NCI-H2196 (cell line): ENCODE data around the gene S100A7A.
"Not testable (repeated sequence)": the region's sequence is repeated elsewhere in the genome, so short reads cannot be mapped to it uniquely, and the experiment has no call there.

Experiments
- DNase-seq: peaks from one replicate; lab custom pipeline; 2025; ENCODE audit not compliant: unreplicated experiment; lab: John Stamatoyannopoulos, UW

The S100A7A gene

DNA sequence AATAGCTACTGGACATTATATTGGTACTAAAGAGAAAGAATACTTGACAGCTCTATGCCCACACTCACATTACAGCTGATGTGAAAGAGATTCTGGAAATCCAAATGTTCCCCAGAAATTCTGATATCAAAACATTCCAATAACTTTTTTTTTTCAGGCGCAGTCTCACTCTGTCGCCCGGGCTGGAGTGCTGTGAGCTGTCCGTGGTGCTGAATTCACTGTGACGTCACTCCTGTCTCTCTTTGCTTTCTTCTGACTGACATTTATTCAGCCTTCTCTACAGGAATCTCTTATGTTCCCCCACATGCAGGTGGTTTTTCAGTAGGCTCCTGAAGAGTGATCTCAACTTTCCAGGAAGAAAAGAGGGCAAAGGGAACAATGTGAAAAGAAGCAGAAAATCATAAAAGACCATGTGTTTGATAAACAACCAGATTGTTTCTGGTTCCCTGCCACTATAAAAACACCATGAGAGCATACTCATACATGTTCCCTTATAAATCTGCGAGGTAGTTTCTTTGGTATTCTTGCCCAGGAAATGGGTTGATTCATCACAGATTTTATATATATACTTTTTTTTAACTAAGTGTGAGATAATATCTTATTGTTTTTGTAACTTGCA, 6.2 kb downstream of the S100A7A start:
- DNase-seq: no peak

DNA sequence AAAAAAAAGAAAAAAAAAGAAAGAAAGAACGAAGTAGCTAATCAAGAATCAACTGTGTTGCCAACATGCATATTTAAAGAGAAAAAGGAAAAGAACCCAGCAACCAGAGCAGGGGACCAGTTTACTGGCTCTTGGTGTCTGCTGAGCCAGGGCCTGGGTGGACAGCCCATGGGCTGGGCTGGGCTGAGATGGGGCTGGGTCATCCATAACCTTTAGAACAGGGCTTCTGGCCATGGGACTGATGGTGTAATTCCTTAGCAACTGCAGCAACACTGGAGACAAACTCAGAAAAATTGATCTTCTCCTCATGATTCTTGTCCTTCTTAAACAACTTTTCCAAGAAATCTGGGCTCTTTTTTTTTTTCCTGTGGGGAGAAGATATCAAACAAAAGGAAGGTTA, 10.5 kb downstream of the S100A7A start:
- no peak for DNase-seq

DNA sequence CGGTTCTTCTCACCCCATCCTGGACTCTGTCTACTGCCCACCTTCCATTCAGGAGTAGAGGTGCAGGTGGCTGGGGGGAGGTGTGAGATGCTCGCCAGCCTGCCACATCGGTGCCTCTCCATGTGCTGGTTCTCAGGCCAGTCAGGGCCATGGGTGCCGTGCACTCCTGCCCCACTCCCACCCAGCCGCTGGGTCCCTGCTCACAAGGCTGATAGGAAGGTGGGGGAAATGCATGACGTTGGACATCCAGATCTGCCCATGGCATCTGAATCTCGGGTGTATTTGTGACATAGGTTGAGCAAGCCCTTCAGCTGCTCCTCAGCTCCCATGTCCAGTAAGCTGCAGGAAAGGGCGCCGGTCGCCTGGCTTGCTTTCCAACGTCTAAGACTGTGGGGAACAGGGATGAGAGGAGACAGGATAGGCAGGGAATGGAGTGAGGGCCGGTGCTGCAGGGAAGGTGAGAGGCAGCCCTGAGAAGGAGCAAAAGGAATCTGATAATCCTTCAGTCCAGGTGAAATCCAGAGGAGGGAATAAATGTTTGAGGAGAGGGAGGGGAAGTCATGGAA, 11.8 kb downstream of the S100A7A start:
- DNase-seq: no peak

DNA sequence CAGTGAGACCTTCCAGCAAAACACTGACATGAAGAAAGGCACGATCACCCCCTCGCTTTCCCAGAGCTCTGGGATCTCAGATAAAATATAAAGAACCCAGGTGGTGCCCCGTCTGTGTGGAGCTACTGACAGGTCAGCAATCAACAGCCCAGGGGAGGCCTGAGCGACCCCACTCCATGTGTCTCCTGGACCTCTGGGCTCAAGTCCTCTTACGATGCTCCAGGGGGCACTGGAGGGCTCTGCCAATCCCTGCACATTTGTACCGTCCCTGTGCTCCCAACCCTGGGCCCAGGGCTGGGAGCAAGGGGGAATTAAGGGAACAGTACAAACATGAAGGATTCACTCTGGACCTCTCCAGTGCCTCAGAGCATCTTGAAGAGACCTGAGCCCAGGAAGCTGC, 12.5 kb downstream of the S100A7A start:
- no peak for DNase-seq

DNA sequence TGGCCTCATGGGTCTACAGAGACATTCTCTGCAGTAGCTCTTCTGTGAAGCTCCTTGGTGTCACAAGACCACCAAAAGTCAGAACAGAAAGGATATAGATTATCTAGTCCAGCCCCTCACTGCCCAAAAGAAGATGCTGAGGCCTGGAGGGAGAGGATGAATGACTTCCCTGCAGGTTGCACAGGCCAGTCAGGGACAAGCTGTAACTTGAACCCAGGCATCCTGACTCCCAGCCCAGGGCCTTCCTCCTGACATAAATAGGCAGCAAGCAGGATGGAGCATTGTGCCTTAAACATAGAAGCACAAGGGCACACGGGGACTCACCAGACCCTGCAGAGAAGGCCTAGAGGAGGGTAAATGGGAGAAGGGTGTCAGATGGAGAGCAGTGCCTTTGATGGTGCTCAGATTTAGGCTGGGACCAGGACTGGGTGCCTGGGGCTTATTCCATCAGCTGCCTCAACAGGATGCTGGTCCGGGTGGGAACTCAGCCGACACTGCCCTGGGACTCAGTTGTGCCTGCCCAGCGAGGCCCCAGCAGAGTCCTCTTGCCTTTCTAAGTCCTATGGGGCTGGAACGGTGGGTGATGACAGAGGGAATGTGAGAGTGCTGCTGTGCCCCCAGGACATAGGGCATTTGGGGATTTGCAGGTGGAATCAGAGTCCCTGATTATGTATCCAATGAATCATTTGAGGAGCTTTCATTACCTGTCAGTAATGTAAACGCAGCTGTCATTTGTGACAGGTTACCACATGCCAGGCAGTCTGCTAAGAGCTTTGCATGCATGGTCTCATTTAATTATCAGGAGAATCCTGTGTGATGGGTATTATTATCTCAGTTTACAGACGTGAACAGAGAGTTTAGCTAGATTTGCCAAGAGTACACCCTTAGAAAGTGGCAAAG, 13.2 kb downstream of the S100A7A start:
- peak; percentile 20 for DNase-seq

DNA sequence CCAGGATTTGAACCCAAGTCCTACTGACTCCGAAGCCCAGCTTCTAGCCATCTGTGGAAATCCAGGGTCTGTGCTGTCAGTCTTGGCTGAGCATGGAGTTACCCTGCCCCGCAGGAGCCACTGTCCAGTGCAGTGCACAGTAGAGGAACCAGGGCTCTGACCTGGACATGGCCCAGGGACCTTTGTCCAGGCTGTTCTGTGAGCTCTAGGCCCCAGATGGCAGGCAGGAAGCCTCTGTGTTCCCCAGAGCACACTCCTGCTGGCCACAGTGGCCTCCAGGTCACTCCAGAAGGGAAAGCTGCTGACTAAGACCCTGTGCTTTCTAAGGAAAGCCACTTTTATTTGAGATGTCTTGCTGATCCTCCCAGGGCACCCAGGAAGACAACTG, 13.8 kb downstream of the S100A7A start:
- DNase-seq: no peak

DNA sequence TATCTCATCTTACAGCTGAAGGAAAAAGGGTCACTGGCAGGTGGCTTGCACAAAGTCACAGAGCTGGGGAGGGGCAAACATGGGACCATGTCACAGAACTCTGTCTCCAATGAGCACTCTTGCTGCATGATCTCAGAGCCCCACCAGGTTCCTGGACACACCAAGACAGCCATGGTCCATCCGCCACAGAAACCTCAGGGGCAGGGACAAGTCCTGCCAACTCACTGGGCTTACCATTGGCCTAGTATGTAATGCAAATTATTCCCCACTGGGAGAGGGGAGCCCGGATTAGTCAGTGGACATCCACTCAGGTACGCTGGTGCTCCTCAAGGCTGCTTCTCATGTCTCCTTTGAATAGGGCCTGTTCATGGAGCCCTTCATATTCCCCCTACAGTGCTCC, 14.2 kb downstream of the S100A7A start:
- no peak for DNase-seq

DNA sequence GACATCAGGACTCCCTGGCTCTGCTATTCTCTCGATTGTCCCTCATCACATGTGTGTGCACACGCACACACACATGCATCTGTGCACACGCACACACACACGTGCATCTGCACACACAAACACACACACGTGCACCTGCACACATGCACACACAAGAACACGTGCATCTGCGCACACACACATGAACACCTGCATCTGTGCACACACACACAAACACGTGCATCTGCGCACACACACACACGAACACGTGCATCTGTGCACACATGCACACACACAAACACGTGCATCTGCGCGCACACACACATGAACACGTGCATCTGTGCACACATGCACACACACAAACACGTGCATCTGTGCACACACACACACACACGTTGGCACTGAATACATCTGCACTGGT, 14.7 kb downstream of the S100A7A start:
- no peak for DNase-seq

DNA sequence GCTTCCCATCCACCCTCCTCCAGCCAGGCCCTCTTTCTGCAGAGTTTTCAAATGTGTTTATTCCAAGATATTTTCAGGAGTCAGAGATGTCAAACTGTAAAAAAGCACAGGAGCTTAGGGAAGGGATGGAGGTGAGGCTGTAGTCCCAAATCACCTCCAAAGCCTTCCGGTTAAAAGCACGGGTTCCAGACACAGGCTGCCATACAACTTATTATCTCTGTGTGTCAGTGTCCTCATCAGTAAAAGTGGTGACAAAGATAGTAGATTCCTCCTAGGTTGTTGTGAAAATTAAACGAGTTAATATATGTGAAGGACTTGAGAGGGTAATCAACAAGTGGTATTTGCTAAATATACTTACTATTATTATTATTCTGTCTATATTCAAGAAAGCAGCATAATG, 15.1 kb downstream of the S100A7A start:
- no peak for DNase-seq

DNA sequence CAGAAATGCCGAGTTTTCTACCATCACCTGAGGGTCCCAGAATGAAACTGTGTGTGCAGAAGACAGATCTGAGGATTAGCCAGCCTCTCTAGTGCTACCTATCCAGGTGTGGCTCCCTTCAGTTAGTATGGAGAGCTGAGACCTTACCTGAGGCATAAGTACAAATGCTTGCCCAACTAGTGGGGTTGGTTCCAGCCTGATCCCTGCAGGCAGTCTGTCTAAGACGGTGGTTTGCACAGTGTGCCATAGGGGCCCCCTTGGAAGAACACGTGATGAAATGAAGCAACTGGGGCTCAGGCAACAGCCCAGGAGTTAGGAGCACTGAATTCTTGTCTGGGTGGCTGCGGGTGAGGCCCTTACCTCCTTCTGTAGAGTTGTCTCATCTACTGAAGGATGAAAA, 15.6 kb downstream of the S100A7A start:
- DNase-seq: no peak

DNA sequence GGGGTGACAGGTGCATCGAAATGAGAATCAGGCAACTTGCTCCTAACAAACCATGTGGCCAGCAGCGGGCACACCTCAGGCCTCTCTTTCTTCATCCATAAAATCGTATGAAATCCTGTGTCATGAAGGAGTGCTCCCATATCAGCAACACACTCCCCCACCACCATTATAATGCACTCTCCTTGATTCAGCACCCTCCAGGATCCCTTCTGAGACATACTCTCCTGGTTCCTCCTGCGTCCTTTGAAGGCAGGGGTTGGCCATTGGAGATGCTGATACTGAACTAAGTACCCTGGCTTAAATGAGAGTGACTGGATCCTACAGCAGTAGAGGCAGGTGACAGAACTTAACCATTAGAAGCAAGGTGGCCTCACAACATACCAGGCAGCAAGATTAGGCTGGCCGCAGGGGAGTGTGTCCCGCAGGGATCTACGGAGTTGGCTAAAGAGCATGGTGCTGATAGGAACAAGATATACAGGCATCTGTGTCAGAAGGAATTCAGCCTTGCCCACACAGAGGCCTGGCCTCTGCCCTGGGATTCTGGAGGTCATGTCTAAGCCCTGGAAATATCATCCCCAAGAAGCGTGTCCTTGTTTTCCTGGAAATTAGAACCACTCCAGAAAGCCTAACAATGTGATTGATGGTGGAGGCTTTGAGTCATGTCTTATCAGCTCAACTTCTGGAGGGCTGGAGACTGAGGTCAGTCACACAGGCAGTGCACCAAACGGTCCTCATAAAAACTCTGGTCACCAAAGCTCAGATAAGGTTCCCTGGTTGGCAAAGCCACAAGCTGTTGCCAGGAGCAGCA, 16.8 kb downstream of the S100A7A start:
- no peak for DNase-seq

DNA sequence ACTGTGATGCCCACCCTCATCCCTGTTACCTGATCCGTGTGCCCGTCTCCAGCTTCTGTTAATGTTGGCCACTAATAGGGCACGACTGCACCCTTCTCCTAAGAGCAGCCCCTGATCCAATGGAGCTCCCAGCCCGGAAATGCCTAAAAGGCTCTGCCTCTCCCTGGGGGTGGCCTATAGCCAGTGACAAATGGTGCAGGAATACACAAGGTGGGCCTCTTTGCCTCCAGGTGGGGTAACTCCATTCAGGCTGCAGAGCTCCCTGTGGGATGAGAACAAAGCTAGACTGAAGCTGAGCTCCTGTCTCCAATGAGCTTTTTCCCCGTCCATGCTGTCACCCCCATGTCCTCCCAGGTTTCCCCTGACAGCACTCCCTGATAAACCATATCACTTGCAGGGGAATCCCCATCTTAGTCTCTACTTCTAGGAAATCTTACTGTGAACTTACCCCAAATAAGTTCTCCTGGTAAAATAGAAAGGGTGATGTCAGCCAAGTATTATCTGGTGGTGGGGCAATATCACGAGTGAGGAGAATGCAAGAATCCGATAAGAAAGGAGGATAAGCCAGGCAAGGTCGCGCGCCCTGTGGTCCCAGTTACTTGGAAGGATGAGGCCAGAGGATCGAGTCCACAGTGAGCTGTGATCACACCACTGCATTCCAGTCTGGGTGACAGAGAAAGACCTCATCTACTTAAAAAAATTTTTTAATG, 18.6 kb downstream of the S100A7A start:
- no peak for DNase-seq

DNA sequence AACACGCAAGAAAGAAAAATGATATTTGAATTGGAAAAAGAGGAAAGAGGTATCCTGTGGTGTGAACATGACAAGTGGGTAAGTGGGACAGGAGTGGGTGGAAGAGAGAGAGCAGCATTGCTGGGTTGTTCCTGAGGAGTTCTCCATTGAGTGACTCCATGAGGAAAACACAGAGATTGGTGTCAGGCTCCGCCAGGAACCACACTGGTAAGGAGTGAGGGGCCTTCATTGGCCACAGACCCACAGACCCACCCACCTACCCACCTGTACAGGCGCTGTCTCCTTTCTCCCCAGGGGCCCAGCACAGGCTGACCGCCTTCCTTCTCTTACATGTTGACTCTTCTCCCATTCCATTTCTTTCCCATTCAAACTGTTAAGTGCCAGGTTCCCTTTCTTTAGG, 20.9 kb downstream of the S100A7A start:
- DNase-seq: no peak

DNA sequence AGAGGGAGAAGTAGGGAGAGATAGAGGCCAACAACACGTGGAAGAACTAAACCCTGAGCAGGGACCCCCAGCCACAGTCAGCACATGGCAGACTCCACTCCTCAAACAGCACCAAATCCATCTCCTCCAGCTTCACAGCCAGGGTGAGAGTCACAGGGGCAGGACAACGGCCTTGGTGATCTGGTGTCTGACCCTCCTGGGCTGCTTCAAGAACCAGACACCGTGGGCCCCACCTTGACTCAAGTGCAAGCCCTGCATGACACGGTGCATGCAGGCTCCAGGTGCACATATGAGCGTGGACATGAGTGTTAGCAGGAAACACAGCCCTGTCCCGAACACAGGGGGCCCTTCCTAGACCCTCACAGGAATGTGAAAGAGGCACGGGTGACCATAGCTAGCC, 22.3 kb downstream of the S100A7A start:
- DNase-seq: no peak

DNA sequence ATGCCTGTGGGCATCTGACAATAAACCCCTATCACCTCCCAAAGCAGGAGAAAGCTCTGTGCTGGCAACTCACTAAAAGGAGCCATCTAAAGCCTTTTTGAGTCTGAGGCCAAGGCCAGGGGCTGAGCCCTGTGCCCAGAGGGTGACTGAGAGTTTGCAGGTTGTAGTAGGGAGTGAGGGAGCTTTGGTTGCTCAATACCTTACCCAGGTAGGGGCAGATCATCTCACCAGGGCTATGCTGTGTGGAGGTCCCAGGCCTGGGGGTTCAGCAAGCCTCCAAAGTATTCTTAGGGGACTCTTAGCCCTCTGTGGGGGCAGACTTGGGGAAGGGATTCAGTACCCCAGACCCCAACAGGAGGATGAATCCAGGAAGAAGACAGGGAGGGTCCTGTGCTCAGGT, 23.0 kb downstream of the S100A7A start:
- DNase-seq: no peak

DNA sequence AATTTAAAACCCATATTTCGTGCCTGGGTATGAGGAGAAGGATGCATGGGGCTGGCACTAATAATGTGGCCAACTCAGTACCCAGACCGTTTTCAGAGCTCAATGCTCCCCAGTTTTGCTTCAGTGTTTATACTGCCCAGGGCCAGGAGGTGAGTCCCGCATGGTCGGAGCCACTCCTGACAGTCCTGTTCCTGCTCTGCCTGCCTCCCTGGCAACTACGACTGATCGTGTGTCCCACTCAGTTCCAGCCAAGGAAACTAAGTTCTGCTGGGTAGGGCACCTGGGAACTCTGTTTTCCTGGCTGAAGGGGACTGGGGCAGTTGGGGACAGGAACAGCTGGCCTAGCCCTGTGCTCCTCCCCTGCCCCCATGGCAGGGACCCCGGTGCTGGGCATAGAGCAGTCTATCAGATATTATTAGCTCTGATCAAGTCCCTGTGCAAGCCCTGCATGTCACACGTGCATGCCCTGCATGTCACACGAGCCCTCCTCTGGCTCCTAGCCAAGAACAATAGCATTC, 25.0 kb downstream of the S100A7A start:
- peak; percentile 48 for DNase-seq

DNA sequence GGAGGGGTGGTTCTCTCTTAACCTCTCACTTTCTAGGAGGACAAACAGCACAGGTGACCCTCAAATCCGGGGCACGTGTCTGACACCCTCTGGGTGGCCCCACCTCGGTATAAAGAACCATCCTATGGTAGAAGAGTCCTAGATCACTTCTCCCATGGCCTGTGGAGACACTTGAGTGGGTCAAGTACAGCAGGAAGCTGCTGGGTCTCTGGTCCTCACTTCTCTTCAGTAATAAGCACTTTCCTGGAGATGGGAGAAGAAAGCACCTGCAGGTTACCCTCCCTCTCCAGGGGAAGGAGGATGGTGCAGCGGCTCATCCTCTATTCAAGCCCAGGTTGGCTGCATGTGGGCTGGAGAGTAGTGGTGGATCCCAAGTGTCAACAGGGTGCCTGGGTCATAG, 27.2 kb downstream of the S100A7A start:
- DNase-seq: no peak

DNA sequence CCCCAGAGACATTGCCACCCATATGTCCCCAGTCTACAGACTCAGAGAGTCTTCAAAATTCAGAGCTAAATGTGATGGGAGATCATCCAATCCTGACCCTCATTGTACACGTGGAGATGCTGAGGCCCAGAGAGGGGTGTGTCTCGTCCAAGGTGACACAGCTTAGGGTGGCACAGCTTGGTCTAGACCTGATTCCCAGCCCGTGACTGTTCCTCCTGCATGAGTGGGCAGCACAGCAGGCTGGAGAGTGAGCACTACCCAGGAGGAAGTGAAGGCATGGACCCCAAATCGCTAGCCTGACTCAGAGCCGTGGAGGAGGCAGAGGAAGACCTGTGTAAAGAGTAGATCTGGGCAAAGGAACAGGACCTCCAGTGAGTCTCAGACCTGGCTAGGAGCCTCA, 27.8 kb downstream of the S100A7A start:
- no peak for DNase-seq

DNA sequence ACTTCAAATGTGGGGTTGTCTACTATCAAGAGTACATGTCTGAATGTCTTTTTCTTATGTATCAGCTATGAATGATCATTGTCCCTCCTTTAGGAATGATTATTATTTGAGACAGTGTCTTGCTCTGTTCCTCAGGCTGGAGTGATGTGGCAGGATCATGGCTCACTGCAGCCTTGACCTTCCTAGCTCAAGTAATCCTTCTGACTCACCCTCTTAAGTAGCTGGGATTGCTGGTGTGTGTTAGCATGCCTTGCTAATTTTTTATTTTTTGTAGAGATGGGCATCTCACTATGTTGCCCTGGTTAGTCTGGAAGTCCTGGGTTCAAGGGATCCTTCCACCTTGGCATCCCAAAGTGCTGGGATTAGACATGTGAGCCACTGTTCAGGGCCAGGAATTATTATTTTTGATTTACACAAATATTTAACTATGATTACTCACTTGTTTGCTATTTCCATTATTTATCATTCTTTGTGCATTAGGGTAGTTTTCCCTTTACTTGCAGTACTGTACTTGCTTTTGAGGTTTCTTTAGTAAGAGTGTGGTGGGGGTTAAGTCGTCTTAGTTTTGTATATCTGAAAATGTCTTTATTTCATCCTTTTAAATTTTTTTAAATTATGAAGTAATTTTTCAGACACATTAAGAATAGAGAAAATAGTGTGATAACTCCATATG, 31.3 kb downstream of the S100A7A start:
- no peak for DNase-seq

DNA sequence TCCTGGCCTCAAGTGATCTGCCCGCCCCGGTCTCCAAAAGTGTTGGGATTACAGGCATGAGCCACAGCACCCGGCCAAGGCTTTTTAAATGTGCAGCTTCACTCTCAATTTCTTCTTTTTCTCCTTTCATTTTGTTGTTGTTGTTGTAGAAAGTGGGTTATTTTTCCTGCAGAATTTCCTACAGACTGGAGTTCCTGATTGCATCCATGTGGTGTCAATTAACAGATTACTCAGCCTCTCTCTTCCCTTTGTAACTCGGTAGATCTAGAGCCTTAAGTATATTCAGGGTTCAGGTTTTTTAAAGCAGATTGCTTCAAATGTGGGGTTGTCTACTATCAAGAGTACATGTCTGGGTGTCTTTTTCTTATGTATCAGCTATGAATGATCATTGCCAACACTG, 32.5 kb downstream of the S100A7A start:
- DNase-seq: not testable (repeated sequence)
